GM23338 (cell line): Measurements from ENCODE around the gene FBXL19. TPM values are rescaled to one million over a fixed set of nuclear protein-coding genes. Genes with fewer than 3 reads are reported as not detected.
A peak's percentile ranks its signal among the peaks of the same experiment; 100 is the strongest.

Experiments
- ATAC-seq: fragments of 200-7000 bp; cut with Tn5 transposase; 3 replicates; pipeline ENCODE4 v1.9.1; 2020
- DNase-seq: peaks from one replicate; pipeline ENCODE4 v3.0.0-alpha.2; 2015; ENCODE audit warnings: low spot score
- H2AFZ ChIP-seq: fragments of 200-600 bp; sonication (generic); 2 replicates; pipeline ENCODE4 v1.8.0; 2016; ENCODE audit warnings: antibody characterized with exemption, mild to moderate bottlenecking, moderate library complexity
- H3F3A ChIP-seq: fragments of 200-600 bp; sonication (generic); replicated peaks from 2 replicates; pipeline ENCODE4 v1.8.0; 2017; ENCODE audit warnings: antibody characterized with exemption, mixed run types, low read depth
- H3K27ac ChIP-seq: fragments of 200-600 bp; sonication (generic); 2 replicates; pipeline ENCODE4 v1.6.1; 2016; ENCODE audit warnings: low read depth
- H3K27me3 ChIP-seq: fragments of 200-600 bp; sonication (generic); 2 replicates; pipeline ENCODE4 v1.8.0; 2016; ENCODE audit warnings: mild to moderate bottlenecking, mixed run types, moderate library complexity; ENCODE audit not compliant: insufficient read depth
- H3K36me3 ChIP-seq: fragments of 200-600 bp; sonication (generic); 2 replicates; pipeline ENCODE4 v1.8.0; 2016; ENCODE audit warnings: mild to moderate bottlenecking; ENCODE audit not compliant: insufficient read depth
- H3K4me1 ChIP-seq: fragments of 200-600 bp; sonication (generic); 2 replicates; pipeline ENCODE4 v1.8.0; 2016; ENCODE audit warnings: mild to moderate bottlenecking, moderate library complexity; ENCODE audit not compliant: insufficient read depth
- H3K4me2 ChIP-seq: fragments of 200-600 bp; sonication (generic); 2 replicates; pipeline ENCODE4 v1.7.1; 2017; ENCODE audit warnings: mixed run types
- H3K4me3 ChIP-seq: fragments of 200-600 bp; sonication (generic); 2 replicates; pipeline ENCODE4 v1.6.1; 2016; ENCODE audit warnings: mixed run types
- H3K79me2 ChIP-seq: fragments of 200-600 bp; sonication (generic); replicated peaks from 2 replicates; pipeline ENCODE4 v1.8.0; 2017; ENCODE audit warnings: mild to moderate bottlenecking; ENCODE audit not compliant: insufficient read depth
- H3K9me2 ChIP-seq: fragments of 200-600 bp; sonication (generic); 2 replicates; pipeline ENCODE4 v1.8.0; 2017; ENCODE audit not compliant: insufficient read depth
- H4K20me1 ChIP-seq: fragments of 200-600 bp; sonication (generic); replicated peaks from 2 replicates; pipeline ENCODE4 v1.8.0; 2017; ENCODE audit warnings: mild to moderate bottlenecking; ENCODE audit not compliant: insufficient read depth
- H3K27ac Mint-ChIP-seq: 2 replicates; pipeline ENCODE4 v1.8.0; 2020; ENCODE audit warnings: inconsistent platforms, mild to moderate bottlenecking, moderate library complexity, mixed read lengths
- H3K27me3 Mint-ChIP-seq: 3 replicates; pipeline ENCODE4 v1.8.0; 2022; ENCODE audit warnings: low read depth, mild to moderate bottlenecking, moderate library complexity, mixed read lengths, inconsistent platforms; ENCODE audit not compliant: insufficient read depth, poor library complexity
- H3K36me3 Mint-ChIP-seq: 3 replicates; pipeline ENCODE4 v1.8.0; 2021; ENCODE audit warnings: low read depth, mild to moderate bottlenecking, inconsistent platforms, moderate library complexity, mixed read lengths
- H3K4me1 Mint-ChIP-seq: 3 replicates; pipeline ENCODE4 v1.8.0; 2020; ENCODE audit warnings: mild to moderate bottlenecking, inconsistent platforms, mixed read lengths
- H3K4me3 Mint-ChIP-seq: 3 replicates; pipeline ENCODE4 v1.8.0; 2021; ENCODE audit warnings: moderate library complexity, mild to moderate bottlenecking, inconsistent platforms, mixed read lengths
- H3K9me3 Mint-ChIP-seq: 3 replicates; pipeline ENCODE4 v1.8.0; 2020; ENCODE audit warnings: moderate library complexity, mild to moderate bottlenecking, inconsistent platforms, mixed read lengths
- CREB1 ChIP-seq: fragments of 250-450 bp; sonication (Bioruptor Pico); IDR thresholded peaks from 2 replicates; pipeline ENCODE4 v1.5.0; 2020; ENCODE audit warnings: low read depth, mild to moderate bottlenecking, moderate library complexity
- CTCF ChIP-seq, 2 experiments: fragments of 200-600 bp in 1 of 2; sonication (generic) in 1 of 2; conservative IDR thresholded peaks; 2 replicates each; pipeline versions ENCODE4 v1.5.1 to v1.6.1; 2016 to 2017; ENCODE audit warnings: antibody characterized with exemption in 2 of 2, low read depth in 2 of 2, mild to moderate bottlenecking in 2 of 2, moderate library complexity in 1 of 2
- EZH2 ChIP-seq: fragments of 200-600 bp; sonication (generic); IDR thresholded peaks from one replicate; pipeline ENCODE4 v1.8.0; 2017; ENCODE audit warnings: antibody characterized with exemption, mild to moderate bottlenecking, low read depth; ENCODE audit not compliant: unreplicated experiment
- EZH2phosphoT487 ChIP-seq: fragments of 200-600 bp; sonication (generic); IDR thresholded peaks from one replicate; pipeline ENCODE4 v1.8.1; 2018; ENCODE audit warnings: antibody characterized with exemption; ENCODE audit not compliant: unreplicated experiment
- JUNB ChIP-seq: IDR thresholded peaks from one replicate; pipeline ENCODE4 v1.6.1; 2016; ENCODE audit warnings: antibody characterized with exemption; ENCODE audit not compliant: unreplicated experiment
- NANOG ChIP-seq: IDR thresholded peaks from 2 replicates; pipeline ENCODE4 v1.6.1; 2016; ENCODE audit warnings: antibody characterized with exemption, borderline replicate concordance
- POLR2AphosphoS5 ChIP-seq: IDR thresholded peaks from 2 replicates; pipeline ENCODE4 v1.6.1; 2016; ENCODE audit warnings: antibody characterized with exemption, low read depth
- STAT1 ChIP-seq: IDR thresholded peaks from one replicate; pipeline ENCODE4 v1.6.1; 2016; ENCODE audit warnings: antibody characterized with exemption; ENCODE audit not compliant: unreplicated experiment
- ZNF114 ChIP-seq: fragments of 250-450 bp; sonication (Bioruptor Pico); IDR thresholded peaks from 2 replicates; pipeline ENCODE4 v1.5.0; 2020; ENCODE audit warnings: mild to moderate bottlenecking, moderate library complexity
- ZNF331 ChIP-seq: fragments of 250-450 bp; sonication (Bioruptor Pico); IDR thresholded peaks from 2 replicates; pipeline ENCODE4 v1.5.0; 2020; ENCODE audit warnings: low read depth, mild to moderate bottlenecking, moderate library complexity
- ZNF462 ChIP-seq: fragments of 250-450 bp; sonication (Bioruptor Pico); IDR thresholded peaks from 2 replicates; pipeline ENCODE4 v1.5.0; 2020; ENCODE audit warnings: mild to moderate bottlenecking, moderate library complexity
- polyA plus RNA-seq: library from polyadenylated mRNA; unstranded; fragments of >200 nt; fragmentation: Nextera tagmentation; extraction: Ambion mirVana; gene quantifications from 2 replicates; pipeline ENCODE4 v1.2.1, GENCODE V29; 2016
- total RNA-seq: library from RNA; depleted of rRNA; stranded (reverse); fragments of >200 nt; shearing (Covaris generic); gene quantifications from 2 replicates; pipeline ENCODE4 v1.2.3, GENCODE V29; 2014
- TF ChIP-seq, protein P1 (sequence below): IDR thresholded peaks from 2 replicates; pipeline ENCODE4 v1.6.1; 2016; ENCODE audit warnings: antibody characterized with exemption

Gene FBXL19
- total and polyA plus RNA-seq, 2 experiments from 2014 or later: 12.5 to 71.5 TPM

DNA sequence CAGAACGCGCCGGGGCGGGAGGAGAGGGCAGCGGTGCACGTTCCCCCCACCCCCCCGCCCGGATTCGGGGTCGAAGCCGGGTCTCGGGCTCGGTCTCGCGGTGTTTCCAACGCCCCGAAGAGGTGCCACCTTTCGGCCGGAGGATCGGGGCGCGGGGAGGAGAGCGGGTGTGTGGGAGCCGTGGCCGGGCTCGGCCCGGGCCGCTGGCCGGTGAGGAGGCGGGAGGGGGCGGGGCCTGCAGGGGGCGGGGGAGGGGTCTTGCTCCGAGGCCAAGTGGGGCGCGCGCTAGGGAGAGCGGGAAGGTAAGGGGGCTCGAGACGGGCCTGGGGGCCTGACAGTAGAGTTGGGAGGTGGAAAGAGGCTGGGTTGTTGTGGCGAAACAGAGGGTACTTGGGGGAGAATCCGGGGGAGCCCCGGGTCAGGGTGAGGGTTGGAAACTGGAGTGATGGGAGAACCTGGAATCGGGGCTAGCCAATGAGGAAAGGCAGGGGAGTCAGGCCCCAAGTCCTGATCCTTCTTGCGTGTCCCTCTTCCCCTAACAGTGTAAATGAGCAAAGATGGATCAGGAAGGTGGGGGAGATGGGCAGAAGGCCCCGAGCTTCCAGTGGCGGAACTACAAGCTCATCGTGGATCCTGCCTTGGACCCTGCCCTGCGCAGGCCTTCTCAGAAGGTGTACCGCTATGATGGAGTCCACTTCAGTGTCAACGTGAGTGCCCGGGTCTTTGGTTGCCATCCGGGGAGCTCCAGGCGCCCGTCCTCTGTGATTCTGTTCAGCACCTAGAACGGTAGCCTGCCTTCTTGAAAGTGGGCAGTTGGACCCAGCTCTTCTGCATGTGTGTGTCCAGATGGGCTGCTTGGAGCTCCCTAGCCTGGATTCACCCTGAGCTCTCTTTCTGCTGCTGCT lies 35.1 kb downstream of the FBXL19 start:
- Histone ChIP-seq H2AFZ (no peak overlapping the region), H3K4me1 (no peaks in the 10 kb centered on the region), H3K27ac (peak overlapping the region; percentile 26; the same call in 1 of the 2 replicates), H3K79me2 (peaks cover 38% of the 10 kb centered on the region), H3K9me2 (no peaks in the 10 kb centered on the region), H3K36me3 (peaks cover 44% of the 10 kb centered on the region), H3F3A (peaks cover 30% of the 10 kb centered on the region), H4K20me1 (peaks cover 32% of the 10 kb centered on the region), H3K4me2 (peak overlapping the region; percentile 86), H3K27me3 (no peaks in the 10 kb centered on the region), H3K4me3 (peak overlapping the region; percentile 100)
- Mint-ChIP-seq H3K36me3 (peaks cover 49% of the 10 kb centered on the region), H3K27ac (peak overlapping the region; percentile 94), H3K9me3 (no peaks in the 10 kb centered on the region), H3K4me3 (peak overlapping the region; percentile 95), H3K4me1 (peaks cover 13% of the 10 kb centered on the region), H3K27me3 (peaks cover 11% of the 10 kb centered on the region)
- ATAC-seq (peak; percentile 16), DNase-seq (peak; percentile 75)
- 0 out of 4 replicates have a peak, but pooled peaks of 1 of the 2 experiments have one; percentile 1 for TF ChIP-seq CTCF (conservative IDR thresholded peaks at IDR 0.05; ENCODE audit: low read depth in 2 of 2)
- TF ChIP-seq NANOG: no peak

GRCh38 chr16:30961384-30961783 lies 38.0 kb downstream of the FBXL19 start:
- Histone ChIP-seq H3K9me2 (no peaks in the 10 kb centered on the region), H3K4me1 (no peaks in the 10 kb centered on the region), H3K36me3 (peaks cover 44% of the 10 kb centered on the region), H3K4me2 (no peak overlapping the region), H3K27ac (no peak overlapping the region), H3K4me3 (no peak overlapping the region), H3F3A (peaks cover 22% of the 10 kb centered on the region), H4K20me1 (peaks cover 31% of the 10 kb centered on the region), H3K27me3 (no peaks in the 10 kb centered on the region), H2AFZ (no peak overlapping the region), H3K79me2 (peaks cover 38% of the 10 kb centered on the region)
- Mint-ChIP-seq H3K27ac (no peak overlapping the region), H3K4me1 (peaks cover 7% of the 10 kb centered on the region; the same call in 2 of the 3 replicates), H3K9me3 (no peaks in the 10 kb centered on the region), H3K27me3 (peaks cover 10% of the 10 kb centered on the region), H3K4me3 (no peak overlapping the region), H3K36me3 (peaks cover 73% of the 10 kb centered on the region)
- DNase-seq (no peak), ATAC-seq (no peak)
- TF ChIP-seq EZH2phosphoT487 (no peak), STAT1 (no peak), NANOG (no peak), EZH2 (no peak), ZNF462 (CRISPR knock-in tag) (no peak), ZNF331 (CRISPR knock-in tag) (no peak), POLR2AphosphoS5 (no peak), JUNB (no peak), ZNF114 (CRISPR knock-in tag) (no peak), CREB1 (CRISPR knock-in tag) (no peak)
- TF ChIP-seq, protein P1, sequence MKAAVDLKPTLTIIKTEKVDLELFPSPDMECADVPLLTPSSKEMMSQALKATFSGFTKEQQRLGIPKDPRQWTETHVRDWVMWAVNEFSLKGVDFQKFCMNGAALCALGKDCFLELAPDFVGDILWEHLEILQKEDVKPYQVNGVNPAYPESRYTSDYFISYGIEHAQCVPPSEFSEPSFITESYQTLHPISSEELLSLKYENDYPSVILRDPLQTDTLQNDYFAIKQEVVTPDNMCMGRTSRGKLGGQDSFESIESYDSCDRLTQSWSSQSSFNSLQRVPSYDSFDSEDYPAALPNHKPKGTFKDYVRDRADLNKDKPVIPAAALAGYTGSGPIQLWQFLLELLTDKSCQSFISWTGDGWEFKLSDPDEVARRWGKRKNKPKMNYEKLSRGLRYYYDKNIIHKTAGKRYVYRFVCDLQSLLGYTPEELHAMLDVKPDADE: no peak
